Neural progenitor cell (in vitro differentiated cells): ENCODE results near the gene CYFIP2.

ENCODE experiments used
- EZH2 ChIP-seq: fragments of 200-600 bp; sonication (generic); IDR thresholded peaks from 2 replicates; pipeline ENCODE4 v1.6.1; 2017; ENCODE audit warnings: antibody characterized with exemption, mild to moderate bottlenecking, moderate library complexity
- TF ChIP-seq, protein P1 (sequence below): fragments of 200-600 bp; sonication (generic); IDR thresholded peaks from 2 replicates; pipeline ENCODE4 v1.5.1; 2017; ENCODE audit warnings: antibody characterized with exemption, mild to moderate bottlenecking

DNA sequence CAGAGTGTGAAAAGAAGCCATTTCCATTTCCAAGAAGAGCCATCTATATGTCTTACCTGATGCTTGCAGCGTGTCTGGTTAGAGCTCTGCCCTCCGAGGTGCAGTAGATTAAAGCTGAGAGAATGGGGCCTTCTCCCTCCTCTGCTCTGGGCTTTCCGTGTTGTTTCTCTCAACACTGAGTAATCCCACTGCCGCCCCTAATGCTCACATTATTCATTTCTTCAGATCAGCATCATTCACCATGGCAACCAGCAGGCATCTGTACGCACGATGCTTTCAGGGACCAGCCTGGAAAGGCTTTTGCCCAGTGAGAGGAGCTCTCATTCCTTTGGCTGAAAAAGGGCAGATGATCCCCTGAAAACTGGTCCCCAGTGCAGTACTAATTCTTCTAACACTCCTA, 79.6 kb downstream of the CYFIP2 start:
- TF ChIP-seq, protein P1, sequence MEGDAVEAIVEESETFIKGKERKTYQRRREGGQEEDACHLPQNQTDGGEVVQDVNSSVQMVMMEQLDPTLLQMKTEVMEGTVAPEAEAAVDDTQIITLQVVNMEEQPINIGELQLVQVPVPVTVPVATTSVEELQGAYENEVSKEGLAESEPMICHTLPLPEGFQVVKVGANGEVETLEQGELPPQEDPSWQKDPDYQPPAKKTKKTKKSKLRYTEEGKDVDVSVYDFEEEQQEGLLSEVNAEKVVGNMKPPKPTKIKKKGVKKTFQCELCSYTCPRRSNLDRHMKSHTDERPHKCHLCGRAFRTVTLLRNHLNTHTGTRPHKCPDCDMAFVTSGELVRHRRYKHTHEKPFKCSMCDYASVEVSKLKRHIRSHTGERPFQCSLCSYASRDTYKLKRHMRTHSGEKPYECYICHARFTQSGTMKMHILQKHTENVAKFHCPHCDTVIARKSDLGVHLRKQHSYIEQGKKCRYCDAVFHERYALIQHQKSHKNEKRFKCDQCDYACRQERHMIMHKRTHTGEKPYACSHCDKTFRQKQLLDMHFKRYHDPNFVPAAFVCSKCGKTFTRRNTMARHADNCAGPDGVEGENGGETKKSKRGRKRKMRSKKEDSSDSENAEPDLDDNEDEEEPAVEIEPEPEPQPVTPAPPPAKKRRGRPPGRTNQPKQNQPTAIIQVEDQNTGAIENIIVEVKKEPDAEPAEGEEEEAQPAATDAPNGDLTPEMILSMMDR = no peak
- TF ChIP-seq EZH2 = no peak
